ENCODE results near the gene DMD.

The DMD gene

DNA sequence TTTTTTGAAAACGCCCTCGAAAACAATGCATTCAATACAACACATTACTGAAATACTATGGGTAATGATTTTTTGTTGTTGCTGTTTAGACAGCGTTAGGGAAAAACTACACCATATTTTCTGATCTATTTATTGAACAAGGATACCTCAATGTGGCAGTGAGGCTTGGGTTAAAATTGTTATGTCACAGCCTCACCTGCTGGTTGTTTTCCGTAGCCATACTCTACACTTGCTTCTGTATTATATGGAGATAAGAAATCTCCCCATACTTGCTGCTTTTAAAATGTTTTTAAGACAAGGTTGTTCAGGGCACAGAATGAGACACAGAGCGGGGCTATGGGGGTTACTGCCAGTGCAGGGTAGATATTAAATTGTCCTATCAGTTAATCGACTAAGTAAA is 1917.9 kb downstream of the DMD start:
- no peak for TF ChIP-seq CTCF (IDR thresholded peaks at IDR 0.05; ENCODE audit: low read depth, low read length)
- no peak overlapping the region for H3K4me3 ChIP-seq (ENCODE audit: low read depth, low read length)

DNA sequence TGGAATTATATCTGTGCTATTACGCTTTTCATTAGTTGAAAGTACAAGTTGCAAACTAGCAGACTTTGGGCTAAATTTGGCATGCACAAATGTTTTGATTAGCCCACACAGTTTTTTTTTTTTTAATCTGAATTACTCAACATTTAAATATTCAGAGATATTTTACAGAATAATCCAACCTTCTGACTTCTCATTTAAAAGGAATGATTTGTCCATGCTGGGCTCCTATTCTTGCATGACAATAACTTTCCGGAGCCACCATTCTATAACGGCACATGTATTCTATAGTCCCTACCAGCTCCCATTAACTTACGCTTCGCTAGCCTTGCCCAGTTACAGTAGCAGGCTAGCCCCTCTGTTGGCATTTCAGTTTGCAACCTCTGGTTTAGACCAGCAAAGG is 1920.2 kb downstream of the DMD start:
- H3K4me3 ChIP-seq (ENCODE audit: low read depth, low read length): no peak overlapping the region
- no peak for TF ChIP-seq CTCF (IDR thresholded peaks at IDR 0.05; ENCODE audit: low read depth, low read length)

DNA sequence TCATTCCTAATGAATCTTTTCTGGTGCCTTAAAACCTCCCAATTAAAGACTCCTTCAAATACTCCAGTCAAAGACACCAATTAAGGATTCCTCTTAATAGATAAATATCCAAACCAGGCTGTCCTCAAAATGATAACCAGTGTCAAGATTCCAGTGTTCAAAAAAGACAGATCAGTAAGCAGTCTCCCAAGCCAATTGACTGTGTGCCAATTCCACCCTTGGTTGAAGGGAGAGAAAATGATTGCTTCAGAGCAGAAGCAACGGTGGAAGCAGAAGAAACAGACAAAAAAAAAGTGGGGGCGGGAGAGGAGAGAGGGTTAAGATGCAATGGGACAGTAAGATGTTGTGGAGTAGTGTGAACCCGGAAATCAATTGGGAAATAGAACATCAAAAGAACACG is 1923.5 kb downstream of the DMD start:
- TF ChIP-seq CTCF (IDR thresholded peaks at IDR 0.05; ENCODE audit: low read depth, low read length): no peak
- H3K4me3 ChIP-seq (ENCODE audit: low read depth, low read length): no peak overlapping the region

DNA sequence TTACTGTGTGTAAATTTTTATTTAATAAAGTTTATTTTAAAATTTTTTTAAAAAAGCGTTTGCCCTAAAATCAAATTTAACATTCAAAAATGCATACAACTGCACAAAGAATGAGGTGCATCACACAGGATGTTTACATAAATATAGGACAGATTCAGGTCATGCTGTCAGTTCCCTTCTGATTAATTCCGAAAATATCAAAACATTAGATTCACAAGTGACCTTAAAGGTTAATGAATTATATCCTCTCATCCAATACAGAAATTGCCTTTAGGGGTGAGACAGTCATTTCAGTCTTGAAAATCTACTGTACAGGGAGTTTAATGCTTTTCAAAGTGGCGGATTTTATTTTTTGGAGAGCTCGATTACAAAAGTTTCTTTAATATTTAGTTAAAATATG is 1930.8 kb downstream of the DMD start:
- no peak for TF ChIP-seq CTCF (IDR thresholded peaks at IDR 0.05; ENCODE audit: low read depth, low read length)
- no peak overlapping the region for H3K4me3 ChIP-seq (ENCODE audit: low read depth, low read length)

GRCh38 chrX:31279359-31279758 is 1932.0 kb downstream of the DMD start:
- no peak for TF ChIP-seq CTCF (IDR thresholded peaks at IDR 0.05; ENCODE audit: low read depth, low read length)
- no peak overlapping the region for H3K4me3 ChIP-seq (ENCODE audit: low read depth, low read length)

DNA sequence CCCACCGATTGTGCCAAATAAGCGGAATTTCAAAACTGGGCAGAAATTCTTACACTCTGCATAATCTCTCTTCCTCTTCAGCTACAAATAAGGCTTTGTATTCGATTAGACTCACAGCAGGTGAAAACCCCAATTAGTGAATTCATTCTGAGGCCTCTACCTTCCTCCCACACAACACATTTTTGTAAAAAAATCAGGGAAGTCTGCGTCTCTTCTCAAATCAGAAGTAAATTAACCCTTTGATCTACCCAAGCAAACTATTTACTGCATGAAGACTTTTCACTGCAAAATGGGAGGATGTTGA is 1938.9 kb downstream of the DMD start:
- no peak for TF ChIP-seq CTCF (IDR thresholded peaks at IDR 0.05; ENCODE audit: low read depth, low read length)
- no peak overlapping the region for H3K4me3 ChIP-seq (ENCODE audit: low read depth, low read length)

GRCh38 chrX:31271615-31272471 is 1939.5 kb downstream of the DMD start:
- no peak for TF ChIP-seq CTCF (IDR thresholded peaks at IDR 0.05; ENCODE audit: low read depth, low read length)
- no peak overlapping the region for H3K4me3 ChIP-seq (ENCODE audit: low read depth, low read length)

Data from WI38 (cell line).